H1 (cell line): Measurements from ENCODE around the gene FBXL17.

Experiments
- CEBPB ChIP-seq: IDR thresholded peaks from 2 replicates; pipeline ENCODE4 v1.6.1; 2012; ENCODE audit warnings: low read depth, low read length
- CHD1 ChIP-seq: IDR thresholded peaks from 2 replicates; pipeline ENCODE4 v1.6.1; 2012; ENCODE audit warnings: low read depth, low read length, improper control_type of control experiment
- CHD2 ChIP-seq: IDR thresholded peaks from 2 replicates; pipeline ENCODE4 v1.6.1; 2012; ENCODE audit warnings: low read length, improper control_type of control experiment
- CTCF ChIP-seq, 3 experiments: IDR thresholded peaks; 1 replicate in 2 of 3; 2 replicates in 1 of 3; pipeline versions ENCODE4 v1.5.1 to v1.6.1; 2011; ENCODE audit warnings: low read length in 3 of 3, mild to moderate bottlenecking in 3 of 3, inconsistent platforms in 2 of 3, low read depth in 1 of 3, moderate library complexity in 1 of 3; ENCODE audit not compliant: insufficient read depth in 1 of 3; ENCODE audit errors: control extremely low read depth in 1 of 3
- EZH2 ChIP-seq: fragments of 200-600 bp; sonication (generic); IDR thresholded peaks from 2 replicates; pipeline ENCODE4 v1.7.1; 2012; ENCODE audit warnings: low read depth, mild to moderate bottlenecking, moderate library complexity, low read length, inconsistent platforms; ENCODE audit not compliant: severe bottlenecking
- GABPA ChIP-seq: IDR thresholded peaks from 2 replicates; pipeline ENCODE4 v1.6.1; 2011; ENCODE audit warnings: mild to moderate bottlenecking, low read length, moderate library complexity, borderline replicate concordance; ENCODE audit not compliant: insufficient read depth
- HDAC6 ChIP-seq: IDR thresholded peaks from one replicate; pipeline ENCODE4 v1.7.1; 2012; ENCODE audit warnings: low read depth, mild to moderate bottlenecking, inconsistent platforms, low read length, moderate library complexity
- POLR2A ChIP-seq, 2 experiments: IDR thresholded peaks; 1 replicate in 1 of 2; 2 replicates in 1 of 2; pipeline ENCODE4 v1.6.1; 2011; ENCODE audit warnings: low read depth in 2 of 2, low read length in 2 of 2, mild to moderate bottlenecking in 2 of 2; ENCODE audit errors: control extremely low read depth in 1 of 2
- POLR2AphosphoS5 ChIP-seq: IDR thresholded peaks from 2 replicates; pipeline ENCODE4 v1.6.1; 2011; ENCODE audit warnings: low read depth, low read length
- RAD21 ChIP-seq, 2 experiments: IDR thresholded peaks in 1 of 2; conservative IDR thresholded peaks in 1 of 2; 2 replicates each; pipeline ENCODE4 v1.6.1; 2011; ENCODE audit warnings: low read depth in 2 of 2, low read length in 2 of 2, improper control_type of control experiment in 1 of 2, inconsistent platforms in 1 of 2, mild to moderate bottlenecking in 1 of 2, moderate library complexity in 1 of 2
- RFX5 ChIP-seq: IDR thresholded peaks from 2 replicates; pipeline ENCODE4 v1.6.1; 2011; ENCODE audit warnings: low read depth, low read length, improper control_type of control experiment, borderline replicate concordance
- SP1 ChIP-seq: IDR thresholded peaks from 2 replicates; pipeline ENCODE4 v1.6.1; 2011; ENCODE audit warnings: low read depth, low read length

GRCh38 chr5:107830750-107831149 lies 551.1 kb downstream of the FBXL17 start:
- no peak for TF ChIP-seq SP1
- TF ChIP-seq CTCF (IDR thresholded peaks at IDR 0.05; ENCODE audit: control extremely low read depth in 1 of 3, insufficient read depth in 1 of 3, low read depth in 1 of 3, low read length in 3 of 3): no peak
- TF ChIP-seq CHD2: no peak
- TF ChIP-seq CHD1: no peak
- no peak for TF ChIP-seq POLR2AphosphoS5
- TF ChIP-seq POLR2A (IDR thresholded peaks at IDR 0.05; ENCODE audit: control extremely low read depth in 1 of 2, low read depth in 2 of 2, low read length in 2 of 2): no peak
- no peak for TF ChIP-seq RFX5
- no peak for TF ChIP-seq HDAC6
- no peak for TF ChIP-seq GABPA
- TF ChIP-seq RAD21 (IDR thresholded peaks at IDR 0.05 in 1 of 2, conservative IDR thresholded peaks at IDR 0.05 in 1 of 2; ENCODE audit: low read depth in 2 of 2, low read length in 2 of 2): no peak
- no peak for TF ChIP-seq CEBPB
- TF ChIP-seq EZH2: no peak
